ENCODE data around the gene FAM149B1. TPM values are rescaled to one million over a fixed set of nuclear protein-coding genes. Genes with fewer than 3 reads are reported as not detected.

The FAM149B1 gene
- total RNA-seq, 2 experiments from 2014 or later = 7.0 to 7.7 TPM

- H3K36me3 Mint-ChIP-seq (ENCODE audit: low read depth) = peaks cover 82% of the 10 kb centered on the region
- no peak overlapping the region for H3K27ac Mint-ChIP-seq
- H3K27me3 Mint-ChIP-seq = no peaks in the 10 kb centered on the region
- Histone ChIP-seq H3K4me1 (ENCODE audit: insufficient read depth, low read length) (no peaks in the 10 kb centered on the region), H3K27me3 (ENCODE audit: control insufficient read depth in 1 of 2, insufficient read depth in 2 of 2, low read length in 2 of 2) (no peaks in the 10 kb centered on the region), H3K9me3 (ENCODE audit: control insufficient read depth in 1 of 2, insufficient read depth in 1 of 2, low read length in 2 of 2) (no peaks in the 10 kb centered on the region), H3K27ac (ENCODE audit: low read depth in 1 of 2, low read length in 2 of 2) (no peak overlapping the region), H3K36me3 (ENCODE audit: insufficient read depth, low read length) (peaks cover 21% of the 10 kb centered on the region), H3K4me3 (ENCODE audit: low read length) (no peak overlapping the region)
- TF ChIP-seq, protein P1, sequence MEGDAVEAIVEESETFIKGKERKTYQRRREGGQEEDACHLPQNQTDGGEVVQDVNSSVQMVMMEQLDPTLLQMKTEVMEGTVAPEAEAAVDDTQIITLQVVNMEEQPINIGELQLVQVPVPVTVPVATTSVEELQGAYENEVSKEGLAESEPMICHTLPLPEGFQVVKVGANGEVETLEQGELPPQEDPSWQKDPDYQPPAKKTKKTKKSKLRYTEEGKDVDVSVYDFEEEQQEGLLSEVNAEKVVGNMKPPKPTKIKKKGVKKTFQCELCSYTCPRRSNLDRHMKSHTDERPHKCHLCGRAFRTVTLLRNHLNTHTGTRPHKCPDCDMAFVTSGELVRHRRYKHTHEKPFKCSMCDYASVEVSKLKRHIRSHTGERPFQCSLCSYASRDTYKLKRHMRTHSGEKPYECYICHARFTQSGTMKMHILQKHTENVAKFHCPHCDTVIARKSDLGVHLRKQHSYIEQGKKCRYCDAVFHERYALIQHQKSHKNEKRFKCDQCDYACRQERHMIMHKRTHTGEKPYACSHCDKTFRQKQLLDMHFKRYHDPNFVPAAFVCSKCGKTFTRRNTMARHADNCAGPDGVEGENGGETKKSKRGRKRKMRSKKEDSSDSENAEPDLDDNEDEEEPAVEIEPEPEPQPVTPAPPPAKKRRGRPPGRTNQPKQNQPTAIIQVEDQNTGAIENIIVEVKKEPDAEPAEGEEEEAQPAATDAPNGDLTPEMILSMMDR (IDR thresholded peaks at IDR 0.05) = no peak
- no peaks in the 10 kb centered on the region for H3K9me3 Mint-ChIP-seq
- no peak overlapping the region for H3K4me3 Mint-ChIP-seq
- ChIA-PET POLR2A (no interaction called here), CTCF (interaction anchor here (0.6 kb wide), 1 partner anchor 12 kb away, joined by 3 read pairs; no protein-coding TSS in a partner anchor)
- no peaks in the 10 kb centered on the region for H3K4me1 Mint-ChIP-seq (ENCODE audit: low read depth)
- intact Hi-C loops (cut with DNase I, micrococcal nuclease) = no loop called here
- ATAC-seq (ENCODE audit: poor library complexity) (no peak), DNase-seq (no peak)
Measured at GRCh38 chr10:73215749-73216148, 47.8 kb downstream of the FAM149B1 start.

- Mint-ChIP-seq H3K27me3 (no peaks in the 10 kb centered on the region), H3K4me1 (ENCODE audit: low read depth) (no peaks in the 10 kb centered on the region), H3K36me3 (ENCODE audit: low read depth) (peaks cover 73% of the 10 kb centered on the region), H3K4me3 (no peak overlapping the region), H3K27ac (no peak overlapping the region), H3K9me3 (no peaks in the 10 kb centered on the region)
- DNase-seq (no peak), ATAC-seq (ENCODE audit: poor library complexity) (no peak)
- Histone ChIP-seq H3K4me1 (ENCODE audit: insufficient read depth, low read length) (no peaks in the 10 kb centered on the region), H3K27ac (ENCODE audit: low read depth in 1 of 2, low read length in 2 of 2) (no peak overlapping the region), H3K4me3 (ENCODE audit: low read length) (no peak overlapping the region), H3K9me3 (ENCODE audit: control insufficient read depth in 1 of 2, insufficient read depth in 1 of 2, low read length in 2 of 2) (no peaks in the 10 kb centered on the region), H3K27me3 (ENCODE audit: control insufficient read depth in 1 of 2, insufficient read depth in 2 of 2, low read length in 2 of 2) (no peaks in the 10 kb centered on the region), H3K36me3 (ENCODE audit: insufficient read depth, low read length) (peaks cover 21% of the 10 kb centered on the region)
- intact Hi-C loops (cut with DNase I, micrococcal nuclease) = no loop called here
- CTCF ChIA-PET = interaction anchor here (1.3 kb wide), 1 partner anchor 14 kb away, joined by 3 read pairs; no protein-coding TSS in a partner anchor
- TF ChIP-seq, protein P1 (IDR thresholded peaks at IDR 0.05) = no peak
- POLR2A ChIA-PET = no interaction called here
Measured at GRCh38 chr10:73217628-73218027, 49.7 kb downstream of the FAM149B1 start.

DNA sequence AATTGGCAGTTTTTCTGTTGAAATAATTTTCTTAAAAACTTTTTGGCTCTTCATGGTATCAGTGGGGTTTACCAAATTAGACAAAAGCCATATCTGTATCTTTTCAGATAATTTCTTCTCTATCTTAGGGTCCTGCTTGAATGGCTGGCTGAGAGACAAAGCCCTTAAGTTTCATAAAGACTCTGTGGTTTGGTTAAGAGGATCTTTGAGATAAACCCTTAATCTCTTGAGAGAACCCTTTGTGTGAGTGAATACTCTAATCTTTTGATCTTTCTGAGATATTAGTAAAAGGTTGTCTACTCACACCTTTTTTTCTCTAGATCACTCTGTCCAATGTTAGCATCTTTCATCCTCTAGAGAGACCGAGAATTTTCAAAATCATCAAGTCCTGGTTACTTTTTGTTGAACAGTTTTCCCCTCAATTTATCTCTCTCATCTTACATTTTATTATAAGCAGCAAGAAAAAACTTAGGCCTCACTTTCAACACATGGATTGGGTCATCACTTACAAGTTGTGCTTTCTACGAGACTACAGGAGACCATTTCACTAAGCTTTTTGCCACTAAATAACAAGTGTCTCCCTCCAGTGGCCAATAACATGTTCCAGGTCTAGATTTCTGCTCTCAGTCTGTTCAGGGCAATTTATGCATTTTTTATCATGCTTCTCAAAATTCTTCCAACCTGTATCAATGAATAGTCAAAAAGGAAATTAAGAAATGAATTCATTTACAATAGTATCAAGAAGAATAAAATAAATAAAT, 50.7 kb downstream of the FAM149B1 start:
- intact Hi-C loops (cut with DNase I, micrococcal nuclease) = no loop called here
- Histone ChIP-seq H3K27ac (ENCODE audit: low read depth in 1 of 2, low read length in 2 of 2) (no peak overlapping the region), H3K36me3 (ENCODE audit: insufficient read depth, low read length) (peaks cover 21% of the 10 kb centered on the region), H3K4me1 (ENCODE audit: insufficient read depth, low read length) (no peaks in the 10 kb centered on the region), H3K4me3 (ENCODE audit: low read length) (no peak overlapping the region), H3K9me3 (ENCODE audit: control insufficient read depth in 1 of 2, insufficient read depth in 1 of 2, low read length in 2 of 2) (no peaks in the 10 kb centered on the region), H3K27me3 (ENCODE audit: control insufficient read depth in 1 of 2, insufficient read depth in 2 of 2, low read length in 2 of 2) (no peaks in the 10 kb centered on the region)
- Mint-ChIP-seq H3K9me3 (no peaks in the 10 kb centered on the region), H3K4me3 (no peak overlapping the region), H3K36me3 (ENCODE audit: low read depth) (peaks cover 63% of the 10 kb centered on the region), H3K27ac (no peak overlapping the region), H3K4me1 (ENCODE audit: low read depth) (no peaks in the 10 kb centered on the region), H3K27me3 (no peaks in the 10 kb centered on the region)
- ChIA-PET POLR2A (no interaction called here), CTCF (interaction anchor here (1.3 kb wide), 1 partner anchor 15 kb away, joined by 3 read pairs; no protein-coding TSS in a partner anchor)
- TF ChIP-seq, protein P1 (IDR thresholded peaks at IDR 0.05) = no peak
- peak in 2 of 14 experiments; percentile 5 to 8 for DNase-seq
- no peak for ATAC-seq (ENCODE audit: poor library complexity)
